ENCODE data around the gene TAPBP.

GRCh38 chr6:33306356-33306755, 7.5 kb downstream of the TAPBP start:
- TF ChIP-seq SP1 (CRISPR knock-in tag; IDR thresholded peaks at IDR 0.05) (no peak), ZBTB17 (CRISPR knock-in tag; IDR thresholded peaks at IDR 0.05) (no peak), ZNF274 (IDR thresholded peaks at IDR 0.05; ENCODE audit: borderline replicate concordance, low read depth, low read length) (no peak), PHF21A (IDR thresholded peaks at IDR 0.05; ENCODE audit: borderline replicate concordance, low read depth) (no peak)
- TF ChIP-seq, protein P1, sequence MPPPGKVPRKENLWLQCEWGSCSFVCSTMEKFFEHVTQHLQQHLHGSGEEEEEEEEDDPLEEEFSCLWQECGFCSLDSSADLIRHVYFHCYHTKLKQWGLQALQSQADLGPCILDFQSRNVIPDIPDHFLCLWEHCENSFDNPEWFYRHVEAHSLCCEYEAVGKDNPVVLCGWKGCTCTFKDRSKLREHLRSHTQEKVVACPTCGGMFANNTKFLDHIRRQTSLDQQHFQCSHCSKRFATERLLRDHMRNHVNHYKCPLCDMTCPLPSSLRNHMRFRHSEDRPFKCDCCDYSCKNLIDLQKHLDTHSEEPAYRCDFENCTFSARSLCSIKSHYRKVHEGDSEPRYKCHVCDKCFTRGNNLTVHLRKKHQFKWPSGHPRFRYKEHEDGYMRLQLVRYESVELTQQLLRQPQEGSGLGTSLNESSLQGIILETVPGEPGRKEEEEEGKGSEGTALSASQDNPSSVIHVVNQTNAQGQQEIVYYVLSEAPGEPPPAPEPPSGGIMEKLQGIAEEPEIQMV (tag; conservative IDR thresholded peaks at IDR 0.05; ENCODE audit: low read depth), result no peak
- TF ChIP-seq, protein P2, sequence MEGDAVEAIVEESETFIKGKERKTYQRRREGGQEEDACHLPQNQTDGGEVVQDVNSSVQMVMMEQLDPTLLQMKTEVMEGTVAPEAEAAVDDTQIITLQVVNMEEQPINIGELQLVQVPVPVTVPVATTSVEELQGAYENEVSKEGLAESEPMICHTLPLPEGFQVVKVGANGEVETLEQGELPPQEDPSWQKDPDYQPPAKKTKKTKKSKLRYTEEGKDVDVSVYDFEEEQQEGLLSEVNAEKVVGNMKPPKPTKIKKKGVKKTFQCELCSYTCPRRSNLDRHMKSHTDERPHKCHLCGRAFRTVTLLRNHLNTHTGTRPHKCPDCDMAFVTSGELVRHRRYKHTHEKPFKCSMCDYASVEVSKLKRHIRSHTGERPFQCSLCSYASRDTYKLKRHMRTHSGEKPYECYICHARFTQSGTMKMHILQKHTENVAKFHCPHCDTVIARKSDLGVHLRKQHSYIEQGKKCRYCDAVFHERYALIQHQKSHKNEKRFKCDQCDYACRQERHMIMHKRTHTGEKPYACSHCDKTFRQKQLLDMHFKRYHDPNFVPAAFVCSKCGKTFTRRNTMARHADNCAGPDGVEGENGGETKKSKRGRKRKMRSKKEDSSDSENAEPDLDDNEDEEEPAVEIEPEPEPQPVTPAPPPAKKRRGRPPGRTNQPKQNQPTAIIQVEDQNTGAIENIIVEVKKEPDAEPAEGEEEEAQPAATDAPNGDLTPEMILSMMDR (IDR thresholded peaks at IDR 0.05 in 2 of 3, conservative IDR thresholded peaks at IDR 0.05 in 1 of 3; ENCODE audit: insufficient read depth in 2 of 3, low read depth in 1 of 3, low read length in 3 of 3), result no peak

Measured in K562 (cell line).